Tibial nerve (tissue), 4 donors: Measurements from ENCODE around the gene VPS26C. TPM values are rescaled to one million over a fixed set of nuclear protein-coding genes. Genes with fewer than 3 reads are reported as not detected.

Source experiments
- DNase-seq, 2 donors: peaks; one replicate each; pipeline ENCODE4 v3.0.0-alpha.2; 2019; ENCODE audit warnings: low spot score in 2 of 2
- H3K27ac ChIP-seq, 4 donors: fragments of 200-600 bp; sonication (generic) in 3 of 4; one replicate each; pipeline ENCODE4 v1.5.1; 2017 to 2019; ENCODE audit warnings: mild to moderate bottlenecking in 1 of 4
- H3K27me3 ChIP-seq, 2 donors: fragments of 200-600 bp; sonication (generic) in 1 of 2; one replicate each; pipeline versions ENCODE4 v1.5.1 to v1.6.0; 2017 to 2019
- H3K36me3 ChIP-seq, 3 donors: fragments of 200-600 bp; sonication (generic); one replicate each; pipeline ENCODE4 v1.5.1; 2018 to 2019
- H3K4me1 ChIP-seq, 4 donors: fragments of 200-600 bp; sonication (generic) in 3 of 4; one replicate each; pipeline ENCODE4 v1.5.1; 2017 to 2019
- H3K4me3 ChIP-seq, 4 donors: fragments of 200-600 bp; sonication (generic) in 3 of 4; one replicate each; pipeline ENCODE4 v1.5.1; 2017 to 2019; ENCODE audit warnings: mild to moderate bottlenecking in 1 of 4, moderate library complexity in 1 of 4
- H3K9me3 ChIP-seq, 4 donors: fragments of 200-600 bp; sonication (generic) in 3 of 4; one replicate each; pipeline ENCODE4 v1.5.1; 2017 to 2019
- CTCF ChIP-seq, 5 experiments: fragments of 200-600 bp in 3 of 5; fragments of 450-650 bp in 2 of 5; sonication (generic) in 3 of 5; IDR thresholded peaks; one replicate each; pipeline ENCODE4 v1.5.1; 2016 to 2019; ENCODE audit warnings: antibody characterized with exemption in 5 of 5, mild to moderate bottlenecking in 3 of 5, moderate library complexity in 2 of 5
- EP300 ChIP-seq, 2 donors: sonication (generic); formaldehyde crosslinking; IDR thresholded peaks; one replicate each; pipeline ENCODE4 v1.6.1; 2017; ENCODE audit warnings: antibody characterized with exemption in 2 of 2, mild to moderate bottlenecking in 1 of 2
- POLR2A ChIP-seq, 2 donors: fragments of 450-650 bp; IDR thresholded peaks; one replicate each; pipeline ENCODE4 v1.6.1; 2017; ENCODE audit warnings: antibody characterized with exemption in 2 of 2, mild to moderate bottlenecking in 2 of 2, moderate library complexity in 2 of 2
- WGBS, 2 donors: methylation state at CpG; one replicate each; pipeline ENCODE4 v1.1.5; 2018; 5-methylcytosine and 5-hydroxymethylcytosine counted together
- total RNA-seq, 4 donors: library from RNA; depleted of rRNA; stranded (reverse); fragments of >200 nt; gene quantifications; one replicate each; pipeline ENCODE4 v1.1.0, GENCODE V29; 2016

VPS26C gene
- total RNA-seq, 4 donors from 2014 or later, result 34.7 to 55.8 (median 51.6) TPM

GRCh38 chr21:37202221-37203110, 64.7 kb downstream of the VPS26C start:
- Histone ChIP-seq H3K4me1 (peaks cover 0 to 21% (median 6%) of the 10 kb centered on the region in 4 donors), H3K27ac (peak overlapping the region in 2 of 4 donors; percentile 37 to 74), H3K27me3 (no peaks in the 10 kb centered on the region), H3K4me3 (no peak overlapping the region), H3K36me3 (peaks cover 0 to 58% (median 0%) of the 10 kb centered on the region in 3 donors), H3K9me3 (no peaks in the 10 kb centered on the region)
- WGBS, 2 donors, result 57 to 70% methylated on average over 14 of the region's 14 CpGs
- TF ChIP-seq POLR2A (IDR thresholded peaks at IDR 0.05), result no peak
- no peak for DNase-seq

GRCh38 chr21:37200641-37201480, 66.3 kb downstream of the VPS26C start:
- 85% methylated on average over 16 of the region's 16 CpGs for WGBS, 2 donors
- peaks cover 0 to 13% (median 4%) of the 10 kb centered on the region in 4 donors for H3K4me1 ChIP-seq
- TF ChIP-seq EP300 (IDR thresholded peaks at IDR 0.05), result no peak
- TF ChIP-seq CTCF (IDR thresholded peaks at IDR 0.05), result no peak
- TF ChIP-seq POLR2A (IDR thresholded peaks at IDR 0.05), result no peak

GRCh38 chr21:37199057-37199924, 67.8 kb downstream of the VPS26C start:
- Histone ChIP-seq H3K36me3 (peaks cover 0 to 89% (median 4%) of the 10 kb centered on the region in 3 donors), H3K4me3 (no peak overlapping the region), H3K9me3 (no peaks in the 10 kb centered on the region), H3K4me1 (peaks cover 0 to 13% (median 4%) of the 10 kb centered on the region in 4 donors), H3K27ac (peak overlapping the region in 2 of 4 donors; percentile 18 to 83), H3K27me3 (no peaks in the 10 kb centered on the region)
- TF ChIP-seq EP300 (IDR thresholded peaks at IDR 0.05) (no peak), POLR2A (IDR thresholded peaks at IDR 0.05) (no peak), CTCF (IDR thresholded peaks at IDR 0.05) (no peak)
- no peak for DNase-seq
- 50 to 61% methylated on average over 11 of the region's 11 CpGs for WGBS, 2 donors

More at GRCh38 chr21:37200641-37201480, 66.3 kb downstream of the VPS26C start:
- H3K9me3 ChIP-seq, result no peaks in the 10 kb centered on the region
- peaks cover 0 to 74% (median 4%) of the 10 kb centered on the region in 3 donors for H3K36me3 ChIP-seq
- DNase-seq, result no peak
- no peak overlapping the region for H3K4me3 ChIP-seq
- peak overlapping the region in 1 of 4 donors; percentile 83 for H3K27ac ChIP-seq
- H3K27me3 ChIP-seq, result no peaks in the 10 kb centered on the region

- no peak overlapping the region for H3K4me3 ChIP-seq
- no peaks in the 10 kb centered on the region for H3K9me3 ChIP-seq
- no peak for TF ChIP-seq POLR2A (IDR thresholded peaks at IDR 0.05)
- TF ChIP-seq CTCF (IDR thresholded peaks at IDR 0.05), result no peak
- peak overlapping the region in 1 of 4 donors; percentile 8 for H3K27ac ChIP-seq
- H3K27me3 ChIP-seq, result no peaks in the 10 kb centered on the region
- peaks cover 0 to 96% (median 4%) of the 10 kb centered on the region in 3 donors for H3K36me3 ChIP-seq
- H3K4me1 ChIP-seq, result peaks cover 0 to 13% (median 4%) of the 10 kb centered on the region in 4 donors
- DNase-seq, result no peak
- WGBS, 2 donors, result 89 to 92% methylated on average over 4 of the region's 4 CpGs
Observed at GRCh38 chr21:37197746-37198145, 69.4 kb downstream of the VPS26C start.

GRCh38 chr21:37196847-37197246, 70.3 kb downstream of the VPS26C start:
- TF ChIP-seq CTCF (IDR thresholded peaks at IDR 0.05), result no peak
- TF ChIP-seq EP300 (IDR thresholded peaks at IDR 0.05), result no peak
- TF ChIP-seq POLR2A (IDR thresholded peaks at IDR 0.05), result no peak
- H3K9me3 ChIP-seq, result no peaks in the 10 kb centered on the region
- H3K27ac ChIP-seq, result no peak overlapping the region
- no peak for DNase-seq
- H3K36me3 ChIP-seq, result peaks cover 0 to 96% (median 4%) of the 10 kb centered on the region in 3 donors
- no peak overlapping the region for H3K4me3 ChIP-seq
- 89 to 96% methylated on average over 8 of the region's 8 CpGs for WGBS, 2 donors
- peaks cover 0 to 13% (median 4%) of the 10 kb centered on the region in 4 donors for H3K4me1 ChIP-seq
- no peaks in the 10 kb centered on the region for H3K27me3 ChIP-seq
